Vagina (tissue), 2 donors: ENCODE results near the gene C19orf67.

Experiments
- CTCF ChIP-seq, 3 experiments: fragments of 450-650 bp in 2 of 3; fragments of 200-600 bp in 1 of 3; sonication (generic) in 1 of 3; IDR thresholded peaks; one replicate each; pipeline ENCODE4 v1.5.1; 2017 to 2019; ENCODE audit warnings: antibody characterized with exemption in 3 of 3, mild to moderate bottlenecking in 2 of 3, moderate library complexity in 2 of 3
- POLR2A ChIP-seq, 2 donors: fragments of 450-650 bp; IDR thresholded peaks; one replicate each; pipeline ENCODE4 v1.6.1; 2017; ENCODE audit warnings: antibody characterized with exemption in 2 of 2, mild to moderate bottlenecking in 2 of 2, moderate library complexity in 2 of 2

- TF ChIP-seq CTCF (IDR thresholded peaks at IDR 0.05), result no peak
- TF ChIP-seq POLR2A (IDR thresholded peaks at IDR 0.05), result no peak
These were observed 3.0 kb downstream of the C19orf67 start for GRCh38 chr19:14082675-14082960.
